Stimulated activated CD8-positive, alpha-beta memory T cell treated with anti-CD3 and anti-CD28 coated beads, Interleukin-15, amount 100 ng/mL, for 24 hours (primary cell): Measurements from ENCODE around the gene CXXC5.

Experiments
- DNase-seq: peaks from one replicate; pipeline ENCODE4 v3.0.0-alpha.2; 2020; ENCODE audit warnings: low read depth

Gene CXXC5

DNA sequence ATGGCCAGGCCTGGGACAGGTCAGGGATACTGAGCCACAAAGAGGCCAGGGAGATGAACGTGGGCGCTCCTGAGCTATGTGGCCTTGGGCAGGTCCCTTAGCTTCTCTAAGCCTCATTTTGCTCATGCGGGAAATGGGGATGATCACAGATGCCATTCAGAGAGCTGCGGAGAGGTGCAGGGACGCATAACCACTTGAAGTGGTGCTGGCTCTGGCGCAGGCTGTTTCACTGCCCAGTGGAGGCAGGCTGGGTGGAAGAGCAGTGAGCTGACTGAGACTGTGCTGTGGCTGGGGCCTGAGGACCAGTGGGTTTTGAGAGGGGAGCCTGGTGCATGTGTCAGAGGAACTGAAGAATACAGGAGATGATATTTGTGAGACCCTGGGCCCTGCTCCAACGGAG lies 18.4 kb downstream of the CXXC5 start:
- DNase-seq: no peak

GRCh38 chr5:139667001-139667729 lies 19.0 kb downstream of the CXXC5 start:
- DNase-seq: no peak

- no peak for DNase-seq
These were observed 19.5 kb downstream of the CXXC5 start for GRCh38 chr5:139667730-139668063.

- DNase-seq: no peak
These were observed 20.1 kb downstream of the CXXC5 start for GRCh38 chr5:139668064-139668880.

- DNase-seq: no peak
These were observed 20.9 kb downstream of the CXXC5 start for GRCh38 chr5:139668924-139669661.

- DNase-seq: no peak
These were observed 21.7 kb downstream of the CXXC5 start for GRCh38 chr5:139669662-139670368.

DNA sequence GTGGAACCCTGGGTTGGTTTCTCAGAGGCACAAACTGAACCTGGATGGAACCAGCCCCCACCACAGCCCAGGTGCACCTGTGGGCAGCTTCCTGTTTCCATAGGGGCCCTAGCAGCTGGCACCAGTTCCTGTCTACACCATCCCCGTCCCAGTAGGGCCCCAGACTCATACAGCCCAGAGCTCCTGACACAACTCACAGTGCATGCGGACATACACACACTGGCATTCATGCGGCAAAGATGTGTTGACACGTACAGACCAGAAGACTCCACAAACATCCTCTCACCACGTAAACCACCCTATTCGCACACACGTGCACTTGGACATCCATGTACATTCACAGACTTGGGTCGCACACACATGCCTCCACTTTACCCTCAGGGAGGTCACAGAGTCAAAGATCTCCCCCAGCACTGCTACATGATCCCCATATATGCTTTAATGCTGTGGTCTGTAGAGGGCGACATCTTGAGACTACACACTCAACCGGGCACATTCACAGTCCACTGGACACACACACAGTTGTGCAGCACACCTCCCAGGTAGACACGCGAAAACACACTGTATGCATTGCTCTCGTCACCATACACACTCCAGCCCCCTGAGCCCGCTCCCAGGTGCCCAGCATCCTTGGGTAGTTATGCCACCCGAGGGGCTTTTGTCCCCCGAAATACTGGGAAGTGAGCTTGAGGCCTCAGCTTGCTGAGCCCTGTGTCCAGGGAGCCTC lies 22.4 kb downstream of the CXXC5 start:
- no peak for DNase-seq

DNA sequence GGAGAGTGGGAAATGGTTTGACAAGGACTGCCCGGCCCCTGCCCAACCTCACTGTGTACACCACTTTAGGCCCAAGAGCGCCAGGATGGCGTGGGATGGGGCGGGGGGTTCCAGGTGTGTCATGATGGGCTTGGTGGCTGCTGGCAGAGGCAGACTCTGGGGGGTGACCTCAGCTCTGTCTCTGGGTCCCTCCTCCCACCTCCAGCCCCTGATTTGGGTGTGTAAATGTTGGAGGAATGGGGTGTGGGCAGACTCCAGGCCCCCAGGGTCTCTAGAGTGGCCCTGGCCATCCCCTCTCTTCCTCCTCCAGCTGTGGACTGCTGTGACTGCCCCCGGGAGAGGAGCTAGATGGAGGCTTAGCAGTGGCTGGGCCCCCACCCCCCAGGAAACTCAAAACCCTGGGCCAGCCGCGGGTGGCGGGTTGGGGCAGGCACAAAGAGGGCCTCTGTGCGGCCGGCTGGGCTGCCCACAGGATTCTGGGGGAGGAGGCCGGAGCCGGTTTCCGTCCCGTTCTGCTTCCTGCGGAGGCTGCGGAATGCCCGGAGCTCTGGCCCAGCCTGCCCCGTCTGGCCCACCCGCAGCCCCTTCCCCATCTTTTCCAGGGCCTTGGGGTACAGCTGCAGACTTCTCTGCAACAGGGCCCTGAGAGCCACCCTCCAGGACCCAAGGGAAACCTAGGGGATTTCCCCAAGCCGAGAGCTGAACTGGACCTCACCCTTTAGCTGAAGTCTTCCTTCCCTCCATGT lies 23.1 kb downstream of the CXXC5 start:
- DNase-seq: no peak

GRCh38 chr5:139675213-139675612 lies 27.1 kb downstream of the CXXC5 start:
- DNase-seq: no peak

DNA sequence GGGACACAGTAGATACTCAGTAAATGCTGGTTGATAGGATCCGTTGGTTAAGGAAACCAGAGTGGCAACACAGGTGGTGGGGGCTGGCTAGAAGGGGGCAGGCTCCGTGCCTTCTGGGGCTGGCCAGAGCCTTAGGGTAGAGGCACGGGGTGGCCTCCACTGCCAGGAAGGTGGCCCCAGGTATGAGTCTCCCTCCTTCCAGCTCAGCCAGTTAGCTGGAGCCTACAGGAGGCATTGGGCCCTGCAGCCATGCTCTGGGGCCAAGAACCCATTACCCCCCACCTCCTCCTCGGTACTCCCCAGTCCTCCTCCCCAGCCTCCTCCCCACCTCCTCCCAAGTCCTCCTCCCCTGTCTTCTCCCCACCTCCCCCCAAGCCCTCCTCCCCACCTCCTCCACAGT lies 27.7 kb downstream of the CXXC5 start:
- no peak for DNase-seq

DNA sequence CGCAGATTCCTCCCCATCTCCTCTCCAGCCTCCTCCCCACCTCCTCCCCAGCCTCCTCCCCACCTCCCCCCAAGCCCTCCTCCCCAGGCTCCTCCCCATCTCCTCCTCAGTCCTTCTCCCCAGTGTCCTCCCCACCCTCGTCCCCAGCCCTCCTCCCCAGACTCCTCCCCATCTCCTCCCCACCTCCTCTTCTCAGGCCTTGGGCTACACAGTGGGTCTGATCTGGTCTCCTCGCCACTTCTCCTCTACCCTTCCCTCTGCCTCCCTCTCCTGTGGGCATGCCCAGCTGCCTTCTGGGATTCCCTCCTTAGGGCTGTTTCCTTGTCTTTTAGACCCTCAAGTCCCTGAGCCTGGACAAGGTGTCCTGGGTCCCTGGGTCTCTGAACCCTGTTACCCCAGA lies 28.3 kb downstream of the CXXC5 start:
- DNase-seq: no peak

DNA sequence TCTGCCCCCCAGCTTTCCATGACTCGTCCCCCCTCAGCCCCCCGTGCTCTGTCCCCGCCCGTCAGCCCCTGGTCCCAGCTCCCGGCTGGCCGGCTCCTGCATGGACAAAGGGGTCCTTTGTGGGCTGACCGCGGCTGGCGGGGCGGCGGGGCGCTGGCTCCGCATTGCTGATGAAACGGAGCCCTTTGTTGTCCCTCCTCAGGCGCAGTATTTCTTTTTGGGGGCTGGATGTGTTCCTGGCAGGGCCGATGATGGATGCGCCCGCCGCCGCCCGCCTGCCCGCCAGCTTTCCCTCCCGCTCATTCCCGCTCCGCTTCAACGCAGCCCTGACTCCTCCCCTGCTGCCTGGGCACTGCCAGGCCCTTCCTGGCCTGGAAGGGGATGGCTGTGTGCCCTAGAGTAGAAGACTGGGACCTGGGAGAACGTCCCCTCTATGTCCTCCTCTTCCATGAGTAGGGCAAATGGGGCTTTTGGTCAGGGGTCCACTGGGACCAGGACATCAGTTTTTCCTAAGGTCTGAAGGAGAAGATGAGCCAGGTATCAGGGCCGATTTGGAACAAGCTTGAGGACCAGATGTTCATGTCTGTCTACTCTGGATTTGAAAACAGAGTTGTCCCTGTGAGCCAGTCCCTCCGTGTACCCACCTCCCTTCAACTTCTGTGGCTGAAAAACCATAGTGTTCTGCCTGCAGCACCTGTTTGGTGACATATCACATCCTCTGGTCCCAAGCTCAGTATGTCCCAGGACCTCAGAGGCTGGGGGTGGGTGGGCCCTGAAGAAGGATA lies 29.0 kb downstream of the CXXC5 start:
- DNase-seq: no peak

DNA sequence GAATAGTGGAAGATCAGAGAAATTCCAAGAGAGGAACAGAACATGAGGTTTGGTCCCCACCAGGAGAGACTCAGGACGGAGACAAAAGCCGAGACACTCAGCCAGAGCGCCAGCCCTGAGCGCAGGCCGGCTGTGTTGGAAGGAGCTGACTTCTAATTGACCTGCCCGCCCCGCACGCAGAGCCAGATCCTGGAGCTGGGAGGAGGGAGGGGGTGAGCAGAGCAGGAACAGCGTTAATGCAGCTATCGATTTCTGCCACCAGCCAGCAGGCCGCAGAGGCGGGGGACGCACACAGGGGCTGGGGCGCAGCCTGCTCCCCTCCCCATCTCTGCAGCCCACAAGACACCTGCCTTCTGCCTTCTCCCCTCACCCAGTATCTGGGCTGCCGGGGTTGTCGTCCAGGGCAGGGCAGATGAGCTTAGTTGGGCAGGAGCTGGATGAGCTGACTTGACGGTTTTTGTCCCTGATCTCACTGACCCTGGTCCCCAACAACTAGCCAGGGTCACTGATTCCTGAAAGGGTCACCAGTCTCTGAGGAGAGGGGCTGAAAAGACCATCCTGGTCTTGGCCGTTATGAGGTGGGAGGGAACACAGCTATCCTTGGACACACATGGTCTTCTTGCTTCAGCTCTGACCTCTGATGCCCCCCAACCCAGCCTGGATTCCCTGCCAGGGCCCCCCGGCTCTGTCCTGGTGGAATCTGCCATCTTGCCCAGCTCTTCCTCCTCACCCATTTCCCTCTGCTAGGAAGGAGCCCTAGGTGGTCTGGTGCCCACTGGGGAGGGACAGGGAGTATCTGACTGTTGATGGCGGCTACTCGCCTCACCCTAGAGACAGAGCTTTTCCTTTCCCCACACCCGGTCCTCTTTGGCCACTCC lies 29.8 kb downstream of the CXXC5 start:
- no peak for DNase-seq

GRCh38 chr5:139678751-139679750 lies 30.9 kb downstream of the CXXC5 start:
- DNase-seq: no peak

DNA sequence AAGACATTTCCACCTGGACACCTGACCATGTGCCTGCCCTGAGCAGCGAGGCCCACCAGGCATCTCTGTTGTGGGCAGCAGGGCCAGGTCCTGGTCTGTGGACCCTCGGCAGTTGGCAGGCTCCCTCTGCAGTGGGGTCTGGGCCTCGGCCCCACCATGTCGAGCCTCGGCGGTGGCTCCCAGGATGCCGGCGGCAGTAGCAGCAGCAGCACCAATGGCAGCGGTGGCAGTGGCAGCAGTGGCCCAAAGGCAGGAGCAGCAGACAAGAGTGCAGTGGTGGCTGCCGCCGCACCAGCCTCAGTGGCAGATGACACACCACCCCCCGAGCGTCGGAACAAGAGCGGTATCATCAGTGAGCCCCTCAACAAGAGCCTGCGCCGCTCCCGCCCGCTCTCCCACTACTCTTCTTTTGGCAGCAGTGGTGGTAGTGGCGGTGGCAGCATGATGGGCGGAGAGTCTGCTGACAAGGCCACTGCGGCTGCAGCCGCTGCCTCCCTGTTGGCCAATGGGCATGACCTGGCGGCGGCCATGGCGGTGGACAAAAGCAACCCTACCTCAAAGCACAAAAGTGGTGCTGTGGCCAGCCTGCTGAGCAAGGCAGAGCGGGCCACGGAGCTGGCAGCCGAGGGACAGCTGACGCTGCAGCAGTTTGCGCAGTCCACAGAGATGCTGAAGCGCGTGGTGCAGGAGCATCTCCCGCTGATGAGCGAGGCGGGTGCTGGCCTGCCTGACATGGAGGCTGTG lies 32.4 kb downstream of the CXXC5 start:
- no peak for DNase-seq

- DNase-seq: no peak
These were observed 32.9 kb downstream of the CXXC5 start for GRCh38 chr5:139681112-139681458.

DNA sequence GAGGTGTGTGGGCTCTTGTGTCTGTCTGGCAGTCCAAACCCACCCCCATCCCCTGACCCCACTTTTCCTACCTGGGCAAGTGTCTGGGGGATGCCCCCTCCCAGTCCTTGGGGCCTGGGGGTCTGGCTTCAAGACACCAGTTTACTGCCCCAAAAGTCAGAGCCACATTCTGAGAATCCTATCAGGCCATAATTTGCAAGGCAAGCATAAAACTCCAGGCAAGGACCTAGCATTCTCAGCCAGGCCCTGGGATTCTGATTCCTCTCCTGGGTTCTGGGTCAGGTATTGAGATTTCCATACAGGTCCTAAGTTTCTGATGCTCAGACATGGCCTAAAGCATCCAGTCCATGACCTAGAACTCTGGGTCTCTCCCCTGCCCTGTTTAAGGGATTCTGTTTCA lies 33.3 kb downstream of the CXXC5 start:
- DNase-seq: no peak
